GM12874 (cell line): ENCODE data around the gene THBS2.

ENCODE experiments used
- CTCF ChIP-seq: IDR thresholded peaks from 2 replicates; pipeline ENCODE4 v1.5.1; 2011; ENCODE audit warnings: low read depth, mild to moderate bottlenecking, control low read depth, low read length, moderate library complexity; ENCODE audit not compliant: insufficient read depth

THBS2 gene

GRCh38 chr6:169292338-169293124, 38.9 kb upstream of the THBS2 start:
- no peak for TF ChIP-seq CTCF

DNA sequence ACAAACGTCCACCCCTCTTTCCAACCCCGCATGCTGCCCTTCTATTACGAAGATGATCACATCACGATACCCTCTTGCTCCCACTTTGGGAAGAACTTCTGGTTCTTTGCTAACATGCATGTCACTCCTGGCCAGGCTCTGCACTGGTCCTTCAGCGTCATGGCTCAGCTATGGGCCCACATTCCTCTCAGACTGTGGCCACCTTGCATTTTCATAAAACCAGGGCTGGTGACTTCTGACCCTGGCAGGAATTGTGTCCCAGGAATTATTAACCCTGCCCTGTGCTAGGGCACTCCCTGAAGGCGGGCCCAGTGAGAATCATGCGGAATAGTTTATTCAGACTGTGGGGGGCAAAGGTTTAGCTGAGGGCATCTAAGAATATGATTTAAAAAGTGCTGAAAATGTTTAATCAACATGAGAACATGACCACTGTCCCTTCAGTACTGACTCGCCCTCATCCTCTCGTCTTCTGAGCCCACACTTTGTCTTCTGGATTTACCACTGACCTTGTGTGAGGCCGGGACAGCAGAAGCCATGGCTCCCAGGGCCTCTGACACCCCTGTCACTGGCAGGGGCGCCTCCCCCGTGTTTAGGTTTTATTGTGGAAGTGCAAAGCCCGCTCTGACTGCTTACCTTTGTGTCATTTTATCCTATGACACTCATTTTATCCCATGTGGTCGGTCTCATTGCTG, 38.1 kb upstream of the THBS2 start:
- TF ChIP-seq CTCF = no peak

DNA sequence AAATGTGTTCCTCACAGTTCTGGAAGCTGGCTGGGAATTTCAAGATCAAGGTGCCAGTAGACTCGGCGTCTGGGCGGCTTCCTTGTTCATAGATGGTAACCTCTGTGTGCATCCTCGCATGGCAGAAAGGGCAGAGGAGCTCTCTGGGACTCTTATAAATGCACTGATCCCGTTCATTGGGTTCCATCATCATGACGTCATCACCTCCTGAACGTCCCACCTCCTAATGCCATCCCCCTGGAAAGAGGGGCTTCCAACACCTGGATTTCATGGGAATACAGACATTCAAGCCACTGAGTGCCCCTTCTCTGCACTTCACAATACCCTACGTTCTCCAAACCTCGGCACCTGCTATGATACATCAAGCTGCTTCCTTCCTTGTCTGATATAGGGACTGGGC, 37.5 kb upstream of the THBS2 start:
- TF ChIP-seq CTCF = no peak

- TF ChIP-seq CTCF = no peak
These were observed 36.1 kb upstream of the THBS2 start for GRCh38 chr6:169289619-169290339.

- TF ChIP-seq CTCF = no peak
These were observed 35.6 kb upstream of the THBS2 start for GRCh38 chr6:169289257-169289618.

- TF ChIP-seq CTCF = no peak
These were observed 34.9 kb upstream of the THBS2 start for GRCh38 chr6:169288591-169288990.

GRCh38 chr6:169287675-169288074, 34.0 kb upstream of the THBS2 start:
- TF ChIP-seq CTCF = no peak
